CD4-positive, alpha-beta T cell treated with Interleukin-4 for 4 hours (primary cell): ENCODE data around the gene WHRN.

Experiments used
- DNase-seq: peaks from one replicate; pipeline ENCODE4 v3.0.0-alpha.2; 2020

The WHRN gene

DNA sequence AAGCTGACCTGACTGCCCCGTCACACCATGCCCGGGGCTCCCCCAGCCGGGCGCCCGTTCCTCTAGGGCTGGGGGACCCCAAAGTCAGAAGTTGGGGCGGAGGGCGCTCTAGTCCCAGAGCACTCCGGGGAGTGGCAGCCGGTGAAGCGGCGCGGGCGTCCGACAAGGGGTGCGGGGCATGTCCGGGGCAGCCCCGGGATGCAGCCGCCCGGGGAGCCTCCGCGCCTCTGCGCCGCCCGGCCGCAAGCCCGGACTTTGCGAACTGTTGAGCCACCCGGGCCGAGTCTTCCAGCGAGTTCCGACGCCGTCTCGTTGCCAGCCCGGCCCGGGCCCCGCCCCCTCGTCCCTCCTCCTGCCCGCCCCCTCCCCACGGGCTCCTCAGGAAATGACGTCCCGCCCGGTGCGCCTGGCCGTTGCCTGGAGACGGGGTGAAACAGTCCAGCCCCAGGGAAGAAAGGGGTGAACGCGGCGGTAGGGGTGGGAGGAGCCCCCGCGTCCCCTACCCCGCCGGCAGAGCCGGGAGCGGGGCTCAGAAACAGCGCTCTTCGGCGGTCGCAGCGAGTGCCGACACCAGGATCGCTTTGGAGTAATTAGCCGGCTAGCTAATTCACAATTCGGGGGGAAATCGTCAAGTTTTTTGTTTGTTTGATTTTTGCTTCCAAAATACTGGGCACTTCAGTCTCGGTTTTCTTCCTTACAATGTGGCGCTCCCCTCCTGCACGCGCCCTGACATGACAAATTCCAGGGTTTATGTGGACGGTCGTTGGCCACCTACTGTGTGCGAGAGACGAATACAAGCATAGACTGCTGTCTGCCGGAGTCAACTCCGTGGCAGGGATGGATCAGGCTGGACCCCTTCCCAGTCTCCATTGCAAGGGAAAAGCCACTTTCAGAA lies at the start of gene WHRN:
TSS of gene WHRN (minus strand) at position 287 of the 895 bp plus-strand sequence. CDS start 672 bp downstream, outside the sequence.
- DNase-seq = peak; percentile 92

DNA sequence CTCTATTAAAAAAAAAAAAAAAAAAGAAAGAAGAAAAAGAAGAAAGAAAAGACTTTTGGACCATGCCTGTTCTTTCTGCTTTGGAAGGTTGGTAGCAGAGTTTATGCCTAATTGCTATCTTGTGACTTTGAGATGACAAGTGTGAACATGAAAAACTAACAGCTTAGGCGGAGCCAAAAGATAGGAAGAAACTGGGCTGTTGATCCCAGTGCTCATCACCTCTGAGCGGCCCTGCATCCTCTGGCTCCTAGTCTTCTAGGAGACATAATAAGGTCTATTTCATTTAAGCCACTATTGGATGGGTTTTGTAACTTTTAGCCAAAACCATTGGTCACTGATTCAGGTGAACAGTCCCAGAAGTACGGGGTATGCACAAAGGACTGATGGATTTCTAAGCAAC lies 47.9 kb upstream of the WHRN start:
- DNase-seq = no peak

DNA sequence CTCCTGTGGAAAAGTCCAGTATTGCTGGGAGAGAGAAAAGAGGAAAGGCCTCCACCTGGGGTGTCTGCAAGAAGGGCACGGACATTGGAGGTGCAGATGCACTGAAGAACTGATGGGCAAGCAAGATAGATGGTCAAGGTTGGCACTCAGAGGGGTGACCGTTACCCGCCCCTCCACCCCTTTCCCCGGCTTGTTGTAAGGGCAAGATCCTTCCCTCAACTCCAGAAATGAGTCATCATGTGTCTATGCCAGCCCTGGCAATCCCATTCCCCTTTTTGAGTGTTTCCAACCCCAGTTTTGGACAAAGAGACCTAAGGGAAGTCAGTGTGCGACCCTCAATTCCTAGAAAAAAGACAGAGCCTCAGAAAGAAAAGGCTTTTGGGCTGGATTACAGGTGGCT lies 47.4 kb upstream of the WHRN start:
- no peak for DNase-seq

DNA sequence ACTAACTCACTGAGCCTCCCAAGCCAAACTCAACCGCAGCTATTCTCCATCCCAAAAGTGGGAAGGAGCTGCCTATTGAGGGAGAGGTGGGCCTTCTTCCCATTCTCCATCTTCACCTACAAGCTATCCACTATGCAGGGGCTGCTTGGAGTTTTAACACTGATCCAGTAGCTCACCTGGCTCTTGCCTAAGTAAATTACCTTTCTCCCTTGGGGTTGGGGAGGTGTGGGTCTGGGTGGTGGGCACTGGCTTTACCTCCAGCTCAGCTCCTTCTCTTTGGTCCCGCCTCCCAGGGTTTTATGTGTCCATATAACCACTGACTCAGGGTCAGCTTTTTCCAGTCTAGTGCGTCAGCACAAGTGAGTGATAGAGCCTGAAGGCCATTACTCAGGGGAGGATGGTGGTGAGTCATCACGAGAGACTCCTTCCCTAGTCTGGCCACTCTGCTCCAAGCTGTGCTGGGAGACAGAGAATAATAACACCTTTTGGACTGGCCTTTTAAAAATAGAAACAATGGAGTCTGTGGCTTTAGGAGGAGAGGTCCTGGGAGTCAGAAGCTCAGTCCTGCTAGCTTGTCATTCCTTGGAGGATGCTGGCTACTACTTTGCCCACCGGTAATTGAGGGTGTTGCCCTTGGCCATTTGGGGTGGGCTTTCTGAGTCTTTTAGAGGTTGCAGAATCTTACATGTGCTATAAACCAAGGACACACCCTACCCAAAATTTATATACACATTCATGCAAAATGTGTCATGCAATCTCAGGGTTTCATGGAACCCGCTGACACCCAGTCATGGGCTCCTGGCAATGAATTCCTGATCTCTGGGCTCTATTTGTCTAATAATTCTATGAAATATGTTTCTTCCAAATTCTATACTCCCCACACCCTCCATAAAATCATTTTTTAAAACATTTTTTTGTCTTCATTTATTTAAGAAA lies 46.7 kb upstream of the WHRN start:
- no peak for DNase-seq

DNA sequence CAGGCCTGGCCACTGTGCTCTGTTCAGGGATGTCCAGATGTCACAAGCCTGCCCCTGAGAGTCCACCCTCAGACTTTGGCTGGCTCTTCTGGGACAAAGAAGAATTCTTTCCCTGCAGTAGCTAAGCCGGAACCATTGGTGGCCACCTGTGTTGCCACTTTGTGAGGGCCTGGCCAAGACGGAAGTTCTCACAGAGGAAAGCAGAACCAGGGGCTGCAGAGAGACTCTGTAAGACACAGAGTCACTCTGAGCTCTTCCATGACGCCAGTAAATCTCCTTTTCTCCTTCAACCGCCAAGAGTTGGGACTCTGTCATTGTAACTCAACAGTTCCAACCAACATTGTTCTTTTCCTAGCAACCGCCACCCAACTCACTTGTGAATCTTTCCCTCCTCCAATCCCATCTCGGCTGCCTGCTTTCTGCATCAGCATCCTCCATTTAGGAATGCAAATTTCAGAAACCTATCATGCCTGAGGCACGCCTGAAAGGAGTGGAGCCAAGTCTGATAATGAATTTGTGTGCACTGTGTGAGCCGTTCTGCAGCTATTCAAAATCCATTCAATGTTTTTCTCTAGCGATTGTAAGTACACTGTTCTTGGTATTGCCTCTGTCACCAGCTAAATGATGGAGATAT lies 44.5 kb upstream of the WHRN start:
- DNase-seq = no peak

DNA sequence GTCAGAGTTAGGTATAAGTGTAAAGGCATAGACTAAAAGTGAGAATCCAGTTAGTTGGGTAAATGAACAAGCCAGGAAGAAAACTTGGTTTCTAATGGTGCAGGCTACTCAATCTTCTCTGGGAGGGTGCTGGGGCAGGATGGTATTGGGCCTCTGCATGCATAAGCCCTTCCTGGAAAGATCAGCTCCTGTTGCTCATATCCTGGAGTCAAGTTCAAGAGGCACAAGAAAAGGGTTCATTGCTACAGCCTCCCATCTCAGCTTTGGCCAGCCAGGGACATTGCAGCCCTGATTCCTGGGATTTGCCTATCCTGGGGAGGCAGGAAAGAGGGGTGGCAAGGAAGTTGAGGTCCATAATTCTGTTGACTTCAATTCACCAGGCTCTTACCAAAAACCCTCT lies 41.6 kb upstream of the WHRN start:
- no peak for DNase-seq

DNA sequence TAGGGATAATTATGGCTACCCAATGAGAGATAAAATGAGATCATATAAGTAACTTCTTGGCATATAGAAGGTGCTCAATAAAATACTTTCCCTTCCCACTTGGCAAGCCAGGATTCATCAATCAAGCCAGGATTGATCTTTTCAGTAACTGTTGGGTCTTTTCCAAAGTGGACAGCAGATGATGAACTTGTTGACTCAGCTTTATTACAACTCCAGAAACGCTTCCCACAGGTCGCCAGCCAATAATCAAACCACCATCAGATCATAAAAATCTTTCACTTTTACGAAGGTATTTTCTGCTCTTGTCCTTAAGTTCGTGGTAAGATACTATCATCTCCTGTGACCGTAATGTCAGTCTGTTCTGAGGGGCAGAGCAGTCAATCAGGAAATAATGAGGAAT lies 39.8 kb upstream of the WHRN start:
- no peak for DNase-seq

DNA sequence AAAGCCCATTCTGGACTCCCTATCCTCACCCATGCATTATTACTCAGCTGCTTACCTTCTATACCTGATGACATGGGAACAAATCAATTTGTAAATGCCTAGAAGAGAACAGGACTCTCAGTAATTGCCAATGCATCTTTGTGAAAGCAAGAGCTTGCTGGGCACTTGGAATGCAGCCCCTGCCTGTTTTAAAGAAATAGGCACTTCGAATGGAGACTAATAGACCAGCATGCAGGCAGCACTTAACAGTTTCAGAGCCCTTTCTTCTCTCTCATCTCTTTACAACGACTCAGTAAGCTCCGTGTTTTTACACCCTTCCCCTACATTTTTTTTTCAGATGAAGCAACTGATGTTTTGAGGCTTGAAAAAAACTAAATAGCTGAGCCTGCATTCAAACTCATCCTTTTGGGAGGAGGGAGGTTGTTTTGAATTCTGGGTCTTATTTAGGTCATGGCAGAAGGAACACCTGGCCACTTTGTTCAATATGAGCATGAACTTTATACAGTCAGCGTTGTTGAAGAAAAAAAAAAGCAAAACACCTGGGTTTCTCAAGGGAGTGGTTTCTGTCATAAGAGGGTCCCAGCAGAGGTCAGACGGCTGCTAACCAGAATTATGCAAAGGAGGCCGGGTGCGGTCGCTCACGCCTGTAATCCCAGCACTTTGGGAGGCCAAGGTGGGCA lies 34.6 kb upstream of the WHRN start:
- no peak for DNase-seq

DNA sequence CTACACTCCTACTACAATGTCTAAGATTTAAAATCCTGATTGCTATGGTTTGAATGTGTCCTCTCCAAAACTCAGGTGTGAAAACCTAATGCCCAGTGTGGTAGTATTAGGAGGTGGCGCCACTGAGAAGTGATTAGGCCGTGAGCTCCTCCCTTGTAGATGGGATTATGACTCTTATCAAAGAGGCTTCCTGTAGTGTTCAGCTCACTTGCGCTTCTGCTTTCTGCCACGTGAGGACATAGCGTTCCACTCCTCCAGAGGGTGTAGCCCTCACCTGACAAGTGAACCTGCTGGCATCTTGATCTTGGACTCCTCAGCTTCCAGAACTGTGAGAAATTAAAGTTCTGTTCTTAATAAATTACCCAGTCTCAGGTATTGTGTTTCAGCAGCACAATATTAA lies 33.0 kb upstream of the WHRN start:
- DNase-seq = peak; percentile 11

DNA sequence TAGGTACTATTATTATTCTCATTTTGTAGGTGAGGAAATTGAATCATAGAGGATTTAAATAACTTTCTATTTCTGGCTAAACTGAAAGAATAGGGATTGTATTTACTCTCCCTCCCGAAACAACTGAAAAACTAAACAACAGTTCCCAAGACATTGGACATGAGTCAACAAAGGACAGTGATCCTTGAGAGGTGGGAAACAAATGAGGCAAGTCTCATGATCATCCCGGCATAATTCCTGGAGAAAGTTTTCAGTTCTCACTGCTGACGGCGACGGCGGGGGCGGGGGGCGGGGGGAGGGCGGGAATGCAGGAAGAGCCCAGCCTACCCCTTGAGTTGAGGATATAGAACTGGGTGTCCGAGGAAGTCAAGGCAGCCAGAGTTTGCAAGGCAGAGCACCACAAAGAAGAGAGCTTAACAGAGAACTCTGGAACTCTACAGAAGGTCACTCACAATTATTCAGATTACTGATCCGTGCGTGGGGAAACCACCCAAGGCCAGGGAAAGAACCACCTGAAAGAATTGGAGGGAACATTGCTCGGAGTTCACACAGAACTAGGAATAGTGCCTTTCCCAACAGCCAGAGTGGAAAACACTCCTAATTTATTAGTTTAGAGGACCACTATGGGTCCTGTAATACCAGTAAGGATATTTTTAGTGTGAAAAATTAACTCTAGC lies 27.4 kb upstream of the WHRN start:
- no peak for DNase-seq

DNA sequence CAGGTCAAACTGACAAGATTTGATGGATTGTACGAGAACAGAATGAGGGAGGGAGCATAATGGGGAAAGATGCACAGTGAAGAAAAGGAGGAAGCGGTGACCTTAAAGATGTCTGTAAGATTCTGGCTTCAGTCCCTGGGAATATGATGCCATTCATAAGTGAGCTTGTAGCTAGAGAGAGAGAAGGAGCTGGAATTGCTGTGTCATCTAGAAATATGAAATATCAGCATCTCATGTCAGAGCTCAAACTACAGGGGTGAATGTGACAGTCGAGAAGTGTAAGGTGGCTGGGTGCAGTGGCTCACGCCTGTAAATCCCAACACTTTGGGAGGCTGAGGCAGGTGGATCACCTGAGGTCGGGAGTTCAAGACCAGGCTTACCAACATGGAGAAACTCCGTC lies 24.0 kb upstream of the WHRN start:
- DNase-seq = no peak

DNA sequence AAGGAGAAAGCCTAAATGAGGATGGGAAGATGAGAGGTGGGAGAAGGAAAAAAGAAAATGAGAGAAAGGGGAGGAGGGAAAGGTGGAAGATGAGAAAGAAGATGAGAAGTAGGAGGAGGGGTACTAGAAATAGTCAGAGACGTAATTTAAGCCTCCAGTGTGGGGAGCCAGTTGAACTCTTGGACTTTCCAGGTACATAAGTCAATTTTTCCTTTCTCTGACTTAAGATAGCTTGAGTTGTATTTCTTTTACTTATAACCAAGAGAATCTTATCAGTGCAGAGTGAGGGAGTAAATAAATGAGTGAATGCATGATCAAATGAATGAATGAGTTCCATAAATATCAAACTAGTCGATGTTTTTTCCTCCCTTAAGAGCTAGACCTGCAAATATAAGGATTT lies 21.5 kb upstream of the WHRN start:
- DNase-seq = no peak

DNA sequence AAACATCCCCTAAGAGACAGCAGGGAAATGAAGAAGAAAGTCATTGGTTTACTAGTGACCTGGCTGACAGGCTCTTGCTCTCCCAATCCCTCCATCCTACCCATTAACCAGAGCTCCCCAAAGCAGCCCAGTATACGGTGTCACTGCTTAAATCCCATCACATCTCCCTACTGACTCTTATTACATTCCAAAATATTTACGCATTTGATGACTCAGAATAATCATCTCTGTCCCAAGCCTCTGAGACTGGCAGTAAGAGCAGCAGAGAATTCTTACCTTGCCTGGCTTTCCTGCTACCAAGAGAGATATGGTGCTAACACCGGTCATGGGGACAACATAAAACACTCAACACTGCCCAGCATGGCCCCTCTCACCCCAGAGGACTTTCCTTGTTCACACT lies 20.2 kb upstream of the WHRN start:
- no peak for DNase-seq

DNA sequence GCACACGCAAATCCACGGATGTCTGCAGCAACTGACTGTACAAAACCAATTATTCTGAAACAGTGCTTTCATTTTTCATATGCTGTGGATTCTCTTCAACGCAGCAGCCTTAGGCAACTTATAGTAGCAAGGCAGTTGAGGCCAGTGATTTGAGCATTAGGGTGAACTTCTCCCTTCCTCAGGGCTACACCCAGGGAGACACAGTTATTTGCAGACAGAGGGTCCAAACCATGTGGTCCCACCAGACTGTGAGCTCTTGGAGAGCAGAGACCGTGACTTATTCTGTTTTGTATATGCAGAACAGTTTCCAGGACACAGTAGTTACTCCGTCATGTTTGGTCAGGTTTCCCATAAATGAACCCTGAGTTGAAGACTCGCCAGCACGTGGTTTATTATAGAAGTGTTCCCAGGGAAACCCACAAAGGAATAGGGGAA lies 19.0 kb upstream of the WHRN start:
- no peak for DNase-seq

DNA sequence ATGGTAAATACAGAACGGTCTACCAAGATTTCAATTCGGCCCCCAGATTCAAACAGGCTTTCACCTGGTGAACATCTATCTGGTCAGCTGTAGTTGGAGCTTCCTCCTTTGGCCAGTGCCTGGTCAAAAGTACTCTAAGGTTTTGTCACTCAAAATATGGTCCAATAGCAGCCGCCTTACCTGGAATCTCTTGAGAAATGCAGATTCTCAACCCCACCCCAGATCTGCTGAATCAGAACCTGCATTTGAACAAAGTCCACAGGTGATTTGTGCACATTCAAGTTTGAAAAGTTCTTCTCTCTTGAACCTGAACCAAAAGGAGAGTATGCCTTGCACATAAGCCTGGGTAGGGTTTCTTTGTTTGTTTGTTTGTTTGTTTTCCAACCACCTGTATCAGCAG lies 17.6 kb upstream of the WHRN start:
- DNase-seq = no peak

DNA sequence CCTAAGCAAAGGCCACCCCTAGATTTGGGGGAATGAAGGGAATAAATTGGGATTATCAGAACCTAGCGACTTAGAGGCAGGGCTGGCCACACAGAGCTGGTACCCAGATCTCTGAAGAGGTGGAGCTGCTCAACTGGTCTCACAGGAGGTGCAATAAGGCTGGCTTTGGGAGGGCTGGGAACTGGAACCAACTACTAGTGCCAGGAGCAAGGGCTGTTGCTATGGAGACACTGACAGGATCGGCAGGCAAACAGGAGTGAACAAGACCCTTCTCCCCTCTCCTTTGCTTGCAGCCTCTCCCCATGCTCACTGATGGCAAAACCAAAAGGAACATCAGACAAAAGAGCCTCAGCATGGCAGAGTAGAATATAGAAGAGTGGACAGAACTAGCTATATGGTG lies 17.0 kb upstream of the WHRN start:
- no peak for DNase-seq

DNA sequence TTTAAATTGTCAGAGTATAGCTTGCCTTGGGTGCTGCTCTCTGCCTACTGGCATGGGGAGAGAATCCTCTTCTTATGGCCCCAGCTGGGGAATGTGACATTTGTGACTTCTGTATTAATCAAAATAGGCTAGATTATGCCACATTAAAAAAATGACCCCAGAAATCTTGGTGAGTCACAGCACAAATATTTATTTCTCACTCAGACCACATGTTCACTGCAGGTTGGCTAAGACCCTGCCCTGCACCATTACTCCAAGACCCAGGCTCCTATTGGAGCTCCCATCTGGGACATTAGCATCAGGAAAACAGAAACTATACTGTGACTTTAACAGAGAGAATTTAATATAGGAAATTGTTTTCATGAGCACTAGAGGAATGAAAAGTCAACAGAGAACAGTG lies 16.6 kb upstream of the WHRN start:
- no peak for DNase-seq

DNA sequence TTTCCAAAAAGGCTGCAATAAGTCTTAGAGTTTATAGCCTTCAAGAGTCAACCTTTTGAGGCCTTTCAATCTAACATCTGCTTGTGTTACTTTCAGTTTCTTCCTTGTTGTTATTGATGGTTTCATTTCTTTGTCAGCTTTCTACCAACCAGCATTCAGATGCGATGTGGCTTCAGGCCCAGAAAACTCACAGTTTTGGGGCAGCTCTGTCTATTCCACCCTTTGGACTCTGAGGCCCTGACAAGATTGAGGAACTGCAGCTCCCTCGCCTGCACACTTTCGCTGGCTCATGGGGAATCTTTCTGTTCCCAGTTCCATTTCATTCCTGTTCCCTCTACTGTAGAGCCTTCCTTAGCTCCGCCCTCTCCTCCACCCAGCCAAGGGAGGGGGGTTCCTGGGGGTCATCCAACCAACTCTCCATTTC lies 13.3 kb upstream of the WHRN start:
- DNase-seq = no peak

DNA sequence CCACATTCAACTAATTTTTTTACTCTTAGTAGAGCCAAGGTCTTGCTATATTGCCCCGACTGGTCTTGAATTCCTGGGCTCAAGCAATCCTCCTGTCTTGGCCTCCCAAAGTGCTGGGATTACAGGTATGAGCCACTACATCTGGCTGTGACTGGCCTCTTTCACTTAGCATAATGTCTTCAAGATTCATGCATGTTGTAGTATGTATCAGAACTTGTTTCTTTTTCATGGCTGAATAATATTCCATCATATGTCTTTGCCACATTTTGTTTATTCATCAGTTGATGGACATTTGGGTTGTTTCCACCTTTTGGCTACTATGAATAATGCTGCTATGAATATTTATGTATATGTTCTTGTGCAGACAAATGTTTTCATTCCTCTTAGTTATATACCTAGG lies 12.8 kb upstream of the WHRN start:
- no peak for DNase-seq

DNA sequence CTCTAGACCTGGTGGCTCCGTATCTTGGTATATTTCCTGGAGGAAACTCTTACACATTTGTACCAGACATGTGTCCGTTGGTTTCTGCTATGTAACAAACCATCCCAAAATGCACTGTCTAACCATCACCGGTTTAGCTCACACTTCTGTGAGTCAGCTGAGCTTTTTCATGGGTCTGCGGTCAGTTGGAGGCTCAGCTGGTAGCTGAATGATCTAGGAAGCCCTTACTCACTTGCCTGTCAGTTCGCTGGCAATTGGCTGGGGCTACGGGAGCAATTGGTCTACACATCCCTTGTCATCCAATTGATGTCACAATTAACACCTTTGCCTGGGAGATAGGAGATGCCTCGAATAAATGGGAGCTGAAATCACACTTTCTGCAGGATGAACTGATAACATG lies 11.6 kb upstream of the WHRN start:
- no peak for DNase-seq

DNA sequence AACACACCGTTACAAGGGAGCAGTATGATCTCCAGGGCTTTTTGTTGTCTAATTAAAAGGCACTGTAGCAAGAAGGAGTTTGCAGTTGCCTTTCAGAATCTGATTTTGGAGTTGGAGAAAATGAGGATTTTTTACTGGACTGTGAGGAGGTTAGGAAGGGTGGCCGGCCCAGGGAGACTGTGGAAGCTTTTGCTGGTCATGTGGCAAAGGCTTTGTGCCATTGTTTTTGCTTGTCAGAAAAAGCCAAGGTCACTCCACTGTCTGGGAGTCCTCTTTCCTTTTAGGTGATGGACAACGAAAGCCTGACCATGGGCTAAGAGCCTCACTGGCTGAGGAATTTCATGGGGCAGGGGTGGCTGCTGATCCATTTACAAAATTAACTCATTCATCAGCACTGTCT lies 10.3 kb upstream of the WHRN start:
- no peak for DNase-seq

DNA sequence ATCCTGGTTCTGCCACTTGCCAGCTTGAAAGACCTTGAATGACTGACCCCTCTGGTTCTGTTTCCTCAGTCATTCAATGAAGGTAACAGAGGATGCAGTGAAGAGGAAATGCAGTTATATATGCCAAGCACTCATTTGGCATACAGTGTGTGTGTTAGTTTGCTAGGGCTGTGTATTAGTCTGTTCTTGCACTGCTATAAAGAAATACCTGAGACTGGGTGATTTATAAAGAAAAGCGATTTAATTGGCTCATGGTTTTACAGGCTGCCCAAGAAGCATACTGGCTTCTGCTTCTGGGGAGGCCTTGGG lies 8.6 kb upstream of the WHRN start:
- no peak for DNase-seq
